ENCODE results near the gene PROM1.

PROM1 gene

DNA sequence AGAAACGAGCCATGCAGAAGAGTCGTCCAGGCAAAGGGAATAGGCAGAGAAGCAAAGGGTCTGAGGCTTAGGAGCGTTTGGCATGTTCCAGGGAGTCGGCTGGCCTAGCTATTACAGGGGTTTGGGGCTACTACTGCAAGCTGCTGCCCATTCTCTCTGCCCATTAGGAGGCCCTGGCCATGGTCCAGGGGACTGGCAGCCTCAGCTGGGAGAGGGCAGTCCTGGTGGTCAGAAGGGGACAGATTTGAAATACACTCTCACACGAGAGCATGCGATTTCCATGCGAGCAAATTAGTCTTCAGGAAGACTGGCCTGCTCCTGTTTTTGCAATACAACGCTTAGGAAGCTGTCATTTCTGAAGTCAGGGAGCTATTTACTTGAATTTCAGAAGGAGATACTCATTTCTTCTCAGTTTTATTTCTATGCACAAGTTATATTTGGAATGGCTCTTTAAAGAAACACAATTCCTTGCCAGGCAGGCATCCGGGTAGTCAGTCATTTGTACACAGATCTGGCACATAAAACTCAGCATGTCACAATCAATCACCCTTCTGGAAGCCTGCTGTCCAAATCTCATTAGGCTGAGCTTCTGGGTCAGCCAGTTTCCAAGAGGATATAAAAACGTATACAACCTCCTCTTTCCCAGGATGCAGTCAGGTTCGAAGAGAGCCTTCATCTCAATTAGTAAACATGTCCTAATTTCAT, 27.0 kb downstream of the PROM1 start:
- no peak for DNase-seq

DNA sequence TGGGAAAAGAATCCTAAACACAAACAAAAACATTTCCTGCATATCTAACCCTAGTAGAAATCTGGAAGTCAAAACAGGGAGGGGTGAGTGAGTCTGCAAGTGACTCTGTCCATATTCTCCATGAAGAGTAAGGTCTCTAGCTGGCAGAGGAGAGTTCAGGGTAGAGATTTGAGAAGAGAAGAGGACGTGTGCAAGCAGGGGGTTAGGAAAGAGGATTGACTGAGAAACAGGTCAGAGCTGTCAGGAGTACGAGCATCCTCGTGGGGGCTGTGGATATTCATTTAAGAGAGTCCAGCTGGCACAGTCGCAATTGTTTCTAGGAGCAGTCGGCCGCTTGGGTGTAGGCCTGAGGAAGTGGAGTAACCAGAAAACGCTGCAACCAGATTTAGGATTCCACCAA, 27.9 kb downstream of the PROM1 start:
- no peak for DNase-seq

DNA sequence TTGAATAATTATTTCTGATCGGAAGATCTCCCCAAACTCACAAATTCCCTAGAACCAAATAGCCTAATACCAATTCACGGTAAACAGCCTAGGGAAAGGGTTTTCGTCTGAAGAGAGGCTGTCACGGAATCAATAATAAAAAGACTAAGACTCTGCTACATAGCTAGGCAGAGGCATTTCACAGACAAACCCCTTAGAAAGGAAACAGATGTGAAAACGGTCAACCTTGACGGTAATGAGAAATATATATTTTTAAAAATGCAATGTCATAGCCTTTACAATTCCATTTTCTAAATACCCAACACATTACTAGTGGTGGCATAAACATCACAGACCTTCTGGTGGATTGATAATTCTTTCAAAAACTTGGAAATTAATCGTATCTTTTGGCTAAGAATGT, 28.4 kb downstream of the PROM1 start:
- DNase-seq, result no peak

DNA sequence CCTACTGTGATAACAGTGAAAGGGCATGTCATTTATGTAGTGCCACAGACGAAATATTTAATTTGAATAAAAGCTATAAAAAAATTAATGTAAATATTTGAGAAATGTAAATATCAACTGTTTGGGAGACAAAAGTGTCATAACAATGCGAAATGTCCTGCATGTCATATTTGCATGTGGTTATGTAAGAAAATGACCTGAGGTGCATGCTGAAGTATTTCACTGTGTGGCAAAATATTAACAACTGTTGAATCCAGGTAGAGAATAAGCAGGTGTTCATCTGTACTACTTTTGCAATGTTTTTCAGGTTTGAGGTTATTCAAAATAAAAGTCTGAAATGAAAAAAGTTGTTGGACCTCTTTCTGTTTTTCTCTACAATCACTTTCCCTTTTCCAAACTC, 30.9 kb downstream of the PROM1 start:
- DNase-seq, result no peak

DNA sequence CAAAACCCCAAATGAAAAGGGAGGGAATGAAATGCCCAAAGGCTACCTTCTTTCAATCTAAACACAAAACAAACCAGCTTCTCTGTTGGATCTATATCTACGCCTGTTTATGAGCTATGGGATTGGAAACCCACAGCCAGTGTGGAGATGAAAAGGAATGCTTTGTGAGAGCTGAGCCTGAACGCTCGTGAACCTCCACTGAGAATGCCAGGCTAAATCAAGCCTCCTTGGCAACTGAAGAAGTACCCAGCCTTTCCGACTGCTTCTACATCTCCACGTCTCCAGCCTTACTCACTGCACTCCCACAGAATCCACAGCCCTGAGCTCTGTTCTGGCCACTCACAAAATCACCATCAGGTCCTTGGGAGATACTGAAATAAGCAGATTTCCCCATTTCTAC, 31.8 kb downstream of the PROM1 start:
- DNase-seq, result no peak

DNA sequence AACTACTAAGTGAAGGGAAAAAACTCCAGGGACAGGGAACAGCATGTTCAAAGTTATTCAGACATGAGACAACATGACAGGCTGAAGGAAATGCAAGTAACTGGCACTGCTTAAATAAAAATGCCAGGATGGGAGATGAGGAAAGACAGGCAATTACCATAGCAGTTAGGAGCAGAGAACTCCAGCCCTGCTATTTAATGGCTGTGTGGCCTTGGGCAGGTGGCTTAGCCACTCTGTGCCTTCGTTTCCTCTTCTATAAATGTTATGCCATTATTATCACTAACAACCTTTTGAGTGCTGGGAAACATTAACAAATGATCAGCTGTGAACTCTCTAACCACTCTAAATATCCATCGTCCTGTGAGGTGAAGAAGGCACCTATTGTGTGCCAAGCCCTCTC, 32.7 kb downstream of the PROM1 start:
- DNase-seq, result no peak

DNA sequence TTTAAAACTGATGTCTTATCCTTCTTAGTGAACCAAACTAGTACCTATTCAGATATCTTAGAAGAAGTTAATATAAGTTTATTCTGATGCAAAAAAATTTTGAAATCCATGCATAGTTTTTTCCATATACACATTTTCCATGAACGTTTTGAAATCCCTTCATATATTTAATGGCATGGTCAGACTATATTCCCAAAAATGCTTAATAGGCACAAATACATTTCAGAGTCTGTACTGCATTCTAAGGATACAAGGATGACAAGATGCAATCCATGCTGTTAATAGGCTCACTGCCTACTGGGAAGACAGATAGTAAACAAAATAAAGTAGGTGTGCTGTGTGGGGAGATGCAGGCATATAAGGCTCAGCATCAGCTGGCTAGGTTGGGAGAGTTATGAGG, 33.2 kb downstream of the PROM1 start:
- no peak for DNase-seq

DNA sequence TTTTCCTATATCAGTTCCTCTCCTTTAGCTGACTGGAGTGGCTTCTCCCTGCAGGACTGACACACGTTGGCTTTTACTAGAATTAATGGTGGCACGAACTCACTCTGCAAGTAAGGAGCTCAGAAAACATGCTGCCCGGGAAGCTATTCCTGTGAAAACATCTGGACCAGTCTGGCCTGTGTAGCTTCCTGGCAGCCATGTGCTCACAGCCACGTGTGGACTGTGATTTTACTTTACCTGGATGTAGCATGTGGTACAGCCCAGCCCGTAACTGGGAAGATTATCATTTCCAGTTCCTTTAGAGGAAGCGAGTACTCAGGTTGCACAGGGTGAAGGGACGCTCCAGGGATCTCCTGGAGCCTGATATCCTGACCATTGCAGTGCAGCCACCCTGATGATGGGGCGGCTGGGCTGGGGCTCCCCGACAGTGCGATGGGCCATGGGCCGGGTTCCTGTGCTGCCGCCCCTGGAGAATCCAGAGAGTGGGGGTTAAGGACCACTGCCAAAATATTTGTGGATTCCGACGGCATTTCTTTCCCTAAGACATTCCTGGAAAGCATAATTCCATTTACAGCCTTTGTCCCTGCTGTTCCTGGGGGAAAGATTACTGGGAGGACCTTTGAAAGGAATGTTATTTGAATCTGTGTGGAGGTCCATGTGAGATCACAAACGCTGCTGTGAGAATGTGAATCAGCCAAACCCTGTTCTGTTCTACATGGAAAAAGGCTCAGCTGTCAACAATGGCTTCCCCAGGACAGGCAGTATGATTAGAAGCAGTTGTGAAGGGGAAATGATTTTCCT, 35.0 kb downstream of the PROM1 start:
- DNase-seq, result no peak

DNA sequence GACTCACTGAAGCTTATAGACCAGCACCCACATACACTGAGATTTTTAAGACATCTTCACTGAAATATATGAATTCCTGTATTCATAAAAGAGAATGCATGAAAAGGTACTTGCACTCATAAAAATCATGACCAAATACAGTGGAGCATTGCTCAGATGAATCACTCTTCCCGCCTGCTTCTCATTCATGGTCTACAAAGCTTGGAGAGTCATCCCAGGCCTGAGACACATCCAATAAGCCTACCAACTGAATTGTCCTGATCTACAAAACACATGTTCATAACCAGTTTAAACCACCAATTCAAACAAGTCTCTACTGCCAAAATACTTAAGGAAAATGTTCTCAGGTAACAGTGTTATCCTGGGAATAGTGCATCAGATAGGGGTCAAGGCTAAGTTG, 38.1 kb downstream of the PROM1 start:
- no peak for DNase-seq

DNA sequence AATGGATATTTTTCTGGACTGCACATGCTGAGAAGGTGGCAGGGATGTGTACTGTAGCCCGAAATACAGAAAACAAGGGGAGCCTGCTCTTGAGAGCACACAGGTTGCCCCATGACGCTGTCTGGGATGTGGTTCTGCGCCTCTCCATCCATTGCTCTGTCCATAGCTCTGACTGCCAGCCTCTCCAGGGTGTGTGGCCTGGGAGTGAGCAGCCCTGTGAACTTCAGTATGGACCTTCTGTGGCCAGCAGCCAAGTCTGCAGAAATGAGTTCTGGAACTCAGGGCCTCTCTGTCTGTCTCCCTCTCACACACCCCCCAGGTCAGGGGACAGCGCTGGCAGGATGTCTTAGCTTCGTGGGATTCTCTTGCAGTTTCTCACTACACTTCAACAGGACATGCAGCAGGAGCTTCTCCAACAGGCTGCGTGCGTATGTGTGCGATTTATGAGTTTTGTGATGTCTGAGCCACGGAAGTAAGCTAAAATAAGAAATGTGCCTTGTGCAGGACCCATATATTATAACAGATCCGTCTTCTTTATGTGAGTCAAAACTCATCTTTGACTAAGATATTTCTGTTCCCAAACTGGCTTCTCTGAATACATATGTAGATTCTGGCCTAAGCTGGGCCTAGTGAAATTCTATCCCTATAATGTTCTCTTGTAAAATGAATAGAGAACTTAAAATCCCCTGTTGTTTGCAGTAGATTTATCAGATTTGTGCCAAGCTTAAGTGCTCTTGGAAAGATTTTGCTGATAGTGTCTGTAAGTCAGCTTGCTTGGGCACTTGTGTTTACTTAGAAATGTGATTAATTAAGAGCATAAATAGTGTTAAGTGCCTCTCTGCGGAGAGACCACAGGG, 40.0 kb downstream of the PROM1 start:
- no peak for DNase-seq

DNA sequence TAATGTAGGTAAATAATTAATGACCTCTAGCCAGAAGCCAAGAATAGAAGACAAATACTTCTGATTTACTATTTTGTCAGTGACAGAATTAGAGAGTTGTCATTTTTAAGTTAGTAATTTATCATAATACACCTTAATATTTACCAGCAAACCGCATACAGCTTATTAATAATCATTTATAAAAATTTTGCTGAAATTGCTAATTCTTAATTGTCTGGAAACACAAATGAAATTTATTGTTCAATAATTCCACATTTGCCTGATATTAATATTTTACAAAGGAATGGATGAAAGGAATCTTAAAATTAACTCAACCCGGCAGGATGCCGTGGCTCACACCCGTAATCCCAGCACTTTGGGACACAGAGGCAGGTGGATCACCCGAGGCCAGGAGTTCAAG, 44.7 kb downstream of the PROM1 start:
- DNase-seq, result no peak

DNA sequence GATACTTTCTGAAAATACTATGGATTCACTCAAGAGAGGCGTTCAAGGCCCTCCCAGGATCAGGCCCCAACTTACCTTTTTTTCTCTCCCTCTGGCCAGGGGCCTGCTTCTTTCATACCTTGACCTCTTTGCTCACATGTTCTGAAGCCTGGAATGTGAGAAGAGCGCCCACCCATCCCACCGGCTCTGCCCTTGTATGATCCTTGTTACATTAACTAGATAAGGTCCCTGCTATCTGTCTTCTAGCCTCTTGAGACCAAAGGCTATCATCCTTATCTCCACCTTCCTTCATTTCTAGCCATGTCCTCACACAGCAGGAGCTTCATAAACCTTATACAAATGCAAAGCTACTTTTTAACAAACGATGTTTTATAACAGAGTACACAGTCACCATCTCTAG, 45.9 kb downstream of the PROM1 start:
- no peak for DNase-seq

DNA sequence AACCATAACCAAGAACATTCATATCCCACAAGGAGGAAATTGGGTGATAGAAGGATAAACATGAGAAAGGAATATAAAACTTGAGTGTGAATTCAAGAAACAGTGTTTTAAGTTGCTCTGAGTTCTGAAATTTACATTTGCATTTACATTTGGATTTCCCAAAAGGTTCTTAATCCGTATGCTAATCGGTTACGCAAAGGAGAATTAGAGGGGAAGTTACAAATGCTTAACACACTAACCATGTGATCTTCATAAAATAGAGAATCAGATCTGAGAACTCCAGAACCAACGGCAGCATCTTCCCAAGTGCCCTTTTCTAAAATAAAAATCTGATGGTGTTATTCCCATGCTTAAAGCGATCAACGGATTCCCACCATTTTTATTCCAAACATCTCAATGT, 48.0 kb downstream of the PROM1 start:
- DNase-seq, result peak; percentile 17

DNA sequence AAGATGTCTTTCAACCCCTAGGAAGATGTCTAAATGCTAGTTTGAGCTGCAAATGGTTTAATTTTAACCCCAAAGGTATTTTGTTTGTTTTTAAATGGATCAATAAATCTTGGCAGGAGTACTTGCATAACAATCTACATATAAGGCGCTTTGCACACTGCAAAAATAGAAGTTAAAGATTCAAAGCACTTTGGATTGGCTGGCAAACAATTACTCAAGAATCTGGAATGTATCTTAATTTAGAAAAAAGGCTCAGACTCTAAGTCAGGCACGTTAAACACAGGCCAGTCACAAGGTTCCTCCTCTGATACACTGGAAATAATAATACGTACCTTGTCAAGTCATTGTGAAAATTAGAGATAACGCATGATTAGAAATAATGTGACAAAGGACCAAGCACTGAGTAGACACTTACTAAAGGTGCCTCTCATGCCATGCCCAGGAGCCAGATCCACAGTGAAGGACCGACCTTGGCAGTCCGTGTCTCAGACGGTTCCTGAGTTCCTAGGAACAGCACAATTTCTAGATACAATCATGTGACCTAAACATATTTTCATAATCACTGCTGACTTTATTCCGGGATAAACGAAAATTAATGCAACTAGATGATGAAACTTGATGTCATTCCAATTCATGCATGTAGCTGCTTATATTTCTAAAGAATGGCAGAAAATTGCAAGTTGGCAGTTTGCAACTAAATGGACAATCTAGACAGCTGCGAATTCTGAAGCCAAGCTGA, 49.6 kb downstream of the PROM1 start:
- DNase-seq, result no peak

DNA sequence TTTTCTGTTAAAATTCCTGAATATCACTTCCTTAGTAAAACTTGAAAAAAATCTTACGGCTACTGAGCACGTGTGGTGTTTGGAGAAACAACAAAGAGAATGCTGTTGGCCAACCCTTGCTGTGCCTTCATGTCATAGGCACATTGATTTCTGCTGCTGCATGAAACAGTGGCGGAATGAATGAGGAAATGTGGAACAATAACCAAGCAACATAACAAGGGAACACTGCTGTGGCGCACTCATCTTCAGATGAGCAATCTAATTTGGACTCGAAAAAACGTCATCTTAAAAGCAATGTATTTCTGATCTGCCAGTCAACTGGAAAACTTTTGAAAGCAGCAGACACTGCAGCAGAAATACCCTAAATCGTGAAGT, 51.4 kb downstream of the PROM1 start:
- DNase-seq, result peak; percentile 47

DNA sequence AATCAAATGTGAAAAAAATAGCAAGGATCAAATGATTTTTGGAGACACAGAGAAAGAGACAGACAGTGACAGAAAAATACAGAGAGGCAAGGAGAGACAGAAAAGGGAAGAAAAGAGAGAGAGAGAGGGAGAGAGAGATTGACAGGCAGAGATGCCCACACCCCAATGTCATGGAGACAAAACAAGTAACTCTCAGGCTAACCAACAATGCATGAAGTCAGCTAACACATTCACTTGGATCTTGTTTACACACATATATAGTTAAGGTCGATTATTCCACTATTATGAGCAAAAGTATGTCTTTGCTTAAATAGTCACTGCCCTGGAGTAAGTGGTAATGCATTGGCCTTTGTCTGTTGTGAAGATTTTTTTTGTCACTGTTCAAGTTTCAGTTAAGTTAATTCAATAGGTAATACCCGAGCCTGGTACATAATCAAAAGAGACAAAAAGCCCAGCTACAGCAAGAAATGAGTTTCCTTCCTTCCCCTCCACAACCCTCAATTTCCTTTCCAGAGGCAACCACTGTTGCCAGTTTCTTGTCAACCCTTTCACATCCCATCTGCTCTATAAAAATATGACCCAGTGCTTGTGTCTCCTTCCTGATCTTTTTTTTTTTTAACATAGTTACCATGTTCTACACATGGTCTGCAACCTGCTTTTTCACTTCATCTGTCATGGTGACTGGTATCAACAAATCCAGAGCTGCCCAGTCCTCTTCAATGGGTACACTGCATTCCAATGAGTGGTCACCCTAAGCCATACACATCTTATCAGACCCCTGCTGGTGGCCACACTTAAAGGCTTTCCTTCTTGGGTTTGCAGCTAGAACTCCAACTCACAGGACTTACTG, 52.1 kb downstream of the PROM1 start:
- no peak for DNase-seq

DNA sequence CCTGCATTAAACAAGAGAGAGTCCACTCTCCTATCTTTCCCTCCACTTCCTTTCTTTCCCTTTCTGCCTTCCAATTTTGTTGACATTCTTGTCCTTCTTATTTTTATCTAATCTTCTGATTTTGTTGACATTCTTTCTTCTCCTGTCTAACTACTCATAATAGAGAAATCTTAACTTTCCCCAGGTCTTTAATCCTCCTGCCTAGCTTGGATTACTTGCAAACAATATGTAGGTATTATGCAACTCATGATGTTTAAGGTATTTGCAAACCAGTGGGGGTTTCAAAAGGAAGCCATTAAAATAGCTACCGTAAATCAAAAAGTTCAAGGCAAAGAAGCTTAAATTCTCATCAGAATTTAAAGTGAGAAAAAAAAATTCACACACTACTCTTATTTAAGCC, 53.9 kb downstream of the PROM1 start:
- no peak for DNase-seq

DNA sequence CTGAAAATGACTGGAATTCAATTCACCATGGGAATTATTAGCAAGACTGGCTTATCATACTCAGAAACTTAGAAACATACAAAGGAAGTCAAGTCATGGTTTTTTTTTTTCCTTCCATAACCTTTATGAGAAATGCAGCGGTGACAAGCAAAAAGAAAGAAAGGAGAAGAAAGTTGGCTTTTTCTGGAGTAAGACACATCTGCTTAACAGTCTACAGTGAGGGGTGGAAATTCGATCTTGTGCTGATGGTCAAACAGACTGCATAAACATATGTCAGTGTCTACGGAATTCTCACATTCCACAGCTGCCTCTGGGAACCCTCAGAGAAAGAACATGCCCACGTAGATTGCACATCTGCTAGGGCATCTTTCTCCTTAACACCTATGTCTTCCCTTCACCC, 54.6 kb downstream of the PROM1 start:
- DNase-seq, result no peak

DNA sequence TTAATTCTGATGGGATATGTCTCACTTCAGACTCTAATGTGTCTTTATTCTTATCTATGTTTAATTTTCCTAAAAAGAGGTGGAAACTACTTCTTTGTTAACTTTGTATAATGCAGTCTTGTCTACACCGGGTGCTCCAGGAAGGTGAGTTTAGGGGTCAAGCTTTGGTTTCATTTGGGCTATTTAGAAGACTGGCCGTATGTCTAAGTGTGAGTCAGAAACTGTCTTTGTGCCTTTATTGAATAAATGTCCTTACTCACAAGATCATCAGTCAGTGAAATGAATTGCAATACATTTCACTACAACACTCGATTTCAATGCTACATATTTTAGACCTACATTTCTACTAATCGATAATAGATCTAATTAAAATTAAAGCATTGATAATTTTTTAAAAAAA, 56.2 kb downstream of the PROM1 start:
- no peak for DNase-seq

DNA sequence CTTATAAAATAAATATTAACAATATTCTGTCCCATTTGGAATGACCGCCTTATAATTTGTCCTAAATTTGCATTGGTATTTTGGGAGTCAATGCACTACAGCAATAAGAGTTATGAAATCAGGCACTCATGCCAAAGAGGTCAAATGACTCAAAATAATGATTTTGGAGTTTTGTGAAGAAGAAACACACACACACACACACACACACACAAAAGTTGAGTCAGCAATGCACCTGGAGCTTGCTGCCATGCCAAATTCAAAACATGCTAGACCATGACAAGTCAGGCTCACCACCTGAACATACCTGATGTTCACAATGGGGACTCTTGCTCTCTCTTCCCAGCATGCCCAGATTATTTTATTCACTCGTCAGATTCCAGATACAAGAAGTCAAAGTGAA, 56.7 kb downstream of the PROM1 start:
- no peak for DNase-seq

DNA sequence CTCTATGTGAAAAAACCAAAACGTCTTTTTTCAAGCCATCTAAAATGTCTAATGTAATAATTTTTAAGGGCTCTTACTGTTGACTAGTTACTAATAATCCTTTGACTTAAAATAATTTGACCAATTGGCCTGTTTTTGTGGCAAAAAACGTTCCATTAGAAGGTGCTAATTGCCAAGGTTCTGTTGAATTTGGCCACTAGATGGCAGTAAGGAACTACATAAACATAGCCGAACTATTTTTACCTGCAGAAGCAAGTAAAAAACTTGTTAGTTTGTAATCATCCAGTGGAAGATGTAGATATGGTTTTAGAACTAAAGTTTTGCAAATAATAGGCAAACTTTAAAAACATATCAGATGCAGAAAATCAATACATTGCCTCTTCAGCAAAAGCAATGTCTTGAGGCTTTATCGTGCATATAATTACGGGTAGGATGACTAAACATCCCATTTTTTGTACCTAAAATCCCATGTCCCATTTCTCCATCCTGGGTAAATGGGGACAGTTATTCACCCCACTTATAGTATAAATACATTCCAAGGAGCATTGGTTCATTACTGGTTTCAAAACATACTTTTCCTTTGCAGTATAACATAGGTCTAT, 57.6 kb downstream of the PROM1 start:
- peak; percentile 79 for DNase-seq

DNA sequence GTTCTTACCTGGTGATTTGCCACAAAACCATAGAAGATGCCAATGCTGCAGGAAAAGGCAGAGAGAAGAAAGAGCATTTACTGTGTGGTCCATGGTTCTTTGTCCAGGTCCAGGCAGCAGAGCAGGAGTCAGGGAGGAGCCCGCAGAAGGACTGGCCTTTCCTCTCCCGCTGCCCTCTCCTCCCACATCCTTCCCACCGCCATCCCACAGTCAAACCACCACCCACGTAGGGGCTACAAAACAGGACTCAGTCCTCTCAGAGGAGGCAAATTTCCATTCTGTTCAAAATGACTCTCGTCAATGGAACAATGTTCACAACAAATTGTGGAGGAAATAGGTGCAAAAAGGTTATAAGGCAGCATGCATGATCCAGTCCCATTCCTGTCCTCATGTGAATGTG, 58.6 kb downstream of the PROM1 start:
- no peak for DNase-seq

Measured in suppressor macrophage treated with lipopolysaccharide for 4 hours (primary cell).